K562 (cell line): Measurements from ENCODE around the gene SLC16A6. TPM values are rescaled to one million over a fixed set of nuclear protein-coding genes. Genes with fewer than 3 reads are reported as not detected.

ENCODE experiments used
- ATAC-seq: fragments of 200-7000 bp; cut with Tn5 transposase; 3 replicates; pipeline ENCODE4 v1.9.1; 2020; ENCODE audit warnings: moderate library complexity
- BruUV-seq: library from RNA; stranded (reverse); fragments of 400-500 nt; replicated peaks from 2 replicates; lab custom pipeline; 2021; lab: Mats Ljungman, UMichigan
- CTCF ChIA-PET: fragments of 300-600 bp; formaldehyde crosslinking; extraction: SDS; loops from one replicate; lab custom pipeline; 2021; ENCODE audit warnings: low intra/inter-chr PET ratio; lab: Yijun Ruan, JAX
- POLR2A ChIA-PET: fragments of 300-600, 350-650 bp; sonication (Branson Sonifier 250); formaldehyde crosslinking; extraction: SDS; loops from one replicate; lab custom pipeline; 2021; ENCODE audit warnings: antibody characterized with exemption, inconsistent platforms; lab: Yijun Ruan, JAX
- DNase-seq, 4 experiments: peaks; one replicate each; pipeline versions ENCODE4 v3.0.0 to v3.0.0-alpha.2; 2011 to 2018; ENCODE audit warnings: low spot score in 3 of 4, mixed read lengths in 3 of 4; ENCODE audit errors: extremely low read depth in 1 of 4
- FAIRE-seq: peaks from 2 replicates; lab custom pipeline; 2011; peaks lifted over from hg19 to GRCh38; lab: Jason Lieb, UNC
- H2AFZ ChIP-seq: 2 replicates; pipeline ENCODE4 v1.6.0; 2011; ENCODE audit warnings: low read depth, low read length, control low read depth, inconsistent platforms
- H3K27ac ChIP-seq: fragments of 200-600 bp; 3 replicates; pipeline ENCODE4 v1.8.0; 2011; ENCODE audit warnings: low read depth, mild to moderate bottlenecking, control low read depth, inconsistent platforms, low read length, moderate library complexity, mixed read lengths; ENCODE audit errors: extremely low read depth
- H3K27me3 ChIP-seq, 2 experiments: fragments of 300-600 bp in 1 of 2; 2 replicates in 1 of 2; 3 replicates in 1 of 2; pipeline versions ENCODE4 v1.6.0 to v1.8.0; 2011; ENCODE audit warnings: inconsistent platforms in 2 of 2, low read length in 2 of 2, mild to moderate bottlenecking in 1 of 2, mixed read lengths in 1 of 2, moderate library complexity in 1 of 2; ENCODE audit not compliant: control insufficient read depth in 2 of 2, insufficient read depth in 2 of 2
- H3K36me3 ChIP-seq: fragments of 300-600 bp; 3 replicates; pipeline ENCODE4 v1.8.0; 2011; ENCODE audit warnings: mild to moderate bottlenecking, low read length, inconsistent platforms; ENCODE audit not compliant: control insufficient read depth, insufficient read depth
- H3K4me1 ChIP-seq, 2 experiments: fragments of 200-600 bp in 1 of 2; replicated peaks in 1 of 2; 2 replicates in 1 of 2; 3 replicates in 1 of 2; pipeline versions ENCODE4 v1.5.1 to v1.8.0; 2011; ENCODE audit warnings: inconsistent platforms in 2 of 2, low read length in 2 of 2, mild to moderate bottlenecking in 1 of 2, mixed read lengths in 1 of 2, moderate library complexity in 1 of 2; ENCODE audit not compliant: control insufficient read depth in 2 of 2, insufficient read depth in 2 of 2
- H3K4me2 ChIP-seq: 2 replicates; pipeline ENCODE4 v1.6.1; 2011; ENCODE audit warnings: low read length, control low read depth, inconsistent platforms, mixed read lengths; ENCODE audit not compliant: insufficient read depth
- H3K4me3 ChIP-seq: fragments of 200-600 bp; sonication (generic), shearing (Covaris generic); 2 replicates; pipeline ENCODE4 v1.5.1; 2016; ENCODE audit warnings: control low read depth, inconsistent platforms
- H3K79me2 ChIP-seq: fragments of 200-600 bp; 3 replicates; pipeline ENCODE4 v1.8.0; 2011; ENCODE audit warnings: low read length, inconsistent platforms; ENCODE audit not compliant: control insufficient read depth, insufficient read depth
- H3K9ac ChIP-seq, 2 experiments: 2 replicates each; pipeline versions ENCODE4 v1.6.0 to v1.6.1; 2011; ENCODE audit warnings: low read depth in 2 of 2, low read length in 2 of 2, control low read depth in 1 of 2, inconsistent platforms in 1 of 2, mild to moderate bottlenecking in 1 of 2, mixed read lengths in 1 of 2; ENCODE audit not compliant: insufficient read depth in 1 of 2
- H3K9me1 ChIP-seq: one replicate; pipeline ENCODE4 v1.6.0; 2011; ENCODE audit warnings: inconsistent platforms, mild to moderate bottlenecking, low read length, moderate library complexity; ENCODE audit not compliant: control insufficient read depth, insufficient read depth
- H3K9me3 ChIP-seq: replicated peaks from 2 replicates; pipeline ENCODE4 v1.5.1; 2011; ENCODE audit warnings: low read depth, low read length, inconsistent platforms; ENCODE audit not compliant: control insufficient read depth, insufficient read depth
- H4K20me1 ChIP-seq: replicated peaks from 2 replicates; pipeline ENCODE4 v1.6.1; 2011; ENCODE audit warnings: low read length, inconsistent platforms, mixed read lengths; ENCODE audit not compliant: control insufficient read depth, insufficient read depth
- ELF1 ChIP-seq: fragments of 200-800 bp; sonication (Bioruptor generic); IDR thresholded peaks from 2 replicates; pipeline ENCODE4 v1.6.1; 2016; ENCODE audit warnings: missing genetic modification characterization, missing compliant biosample characterization
- ETS2 ChIP-seq: IDR thresholded peaks from 2 replicates; pipeline ENCODE4 v1.6.1; 2016; ENCODE audit warnings: borderline replicate concordance, missing genetic modification characterization, mild to moderate bottlenecking, moderate library complexity, missing compliant biosample characterization; ENCODE audit not compliant: poor library complexity, severe bottlenecking
- FOSL1 ChIP-seq: fragments of 200-800 bp; sonication (Bioruptor generic); conservative IDR thresholded peaks from 2 replicates; pipeline ENCODE4 v1.6.1; 2016; ENCODE audit warnings: missing genetic modification characterization, missing compliant biosample characterization
- HMG20A ChIP-seq: fragments of 450-650 bp; formaldehyde crosslinking; conservative IDR thresholded peaks from 2 replicates; pipeline ENCODE4 v1.4.0; 2020; ENCODE audit warnings: mild to moderate bottlenecking, mixed read lengths
- HMGN3 ChIP-seq: IDR thresholded peaks from 2 replicates; pipeline ENCODE4 v1.6.1; 2011; ENCODE audit warnings: borderline replicate concordance, low read depth, mild to moderate bottlenecking, mixed read lengths, low read length; ENCODE audit not compliant: insufficient read length; ENCODE audit errors: extremely low read depth
- KAT8 ChIP-seq: fragments of 450-650 bp; IDR thresholded peaks from 2 replicates; pipeline ENCODE4 v1.6.1; 2016; ENCODE audit warnings: low read depth, mild to moderate bottlenecking
- KDM5B ChIP-seq: fragments of 200-600 bp; sonication (generic); IDR thresholded peaks from 2 replicates; pipeline ENCODE4 v1.6.1; 2012; ENCODE audit warnings: low read depth, mild to moderate bottlenecking, moderate library complexity, low read length, control low read depth, inconsistent platforms; ENCODE audit not compliant: insufficient replicate concordance
- MTA3 ChIP-seq: fragments of 450-650 bp; formaldehyde crosslinking; IDR thresholded peaks from 2 replicates; pipeline ENCODE4 v1.6.1; 2017; ENCODE audit warnings: mild to moderate bottlenecking, borderline replicate concordance
- OTX1 ChIP-seq: fragments of 450-650 bp; formaldehyde crosslinking; IDR thresholded peaks from 2 replicates; pipeline ENCODE4 v1.4.0; 2022; ENCODE audit warnings: mild to moderate bottlenecking
- PURB ChIP-seq: sonication (generic); formaldehyde crosslinking; IDR thresholded peaks from 2 replicates; pipeline ENCODE4 v1.9.0; 2021; ENCODE audit warnings: low read depth, mild to moderate bottlenecking, missing genetic modification reagents
- SAFB2 ChIP-seq: fragments of 200-400 bp; formaldehyde crosslinking; IDR thresholded peaks from 2 replicates; pipeline ENCODE4 v1.6.1; 2018; ENCODE audit warnings: borderline replicate concordance, low read length, low read depth, moderate library complexity; ENCODE audit not compliant: severe bottlenecking
- TBP ChIP-seq: optimal IDR thresholded peaks from 2 replicates; pipeline ENCODE3; 2011; ENCODE audit warnings: low read depth, low read length, improper control_type of control experiment
- YY1 ChIP-seq, 3 experiments: IDR thresholded peaks; 2 replicates each; pipeline ENCODE4 v1.6.1; 2011; ENCODE audit warnings: low read length in 2 of 3, mild to moderate bottlenecking in 2 of 3, moderate library complexity in 2 of 3, borderline replicate concordance in 1 of 3, control low read depth in 1 of 3, low read depth in 1 of 3; ENCODE audit not compliant: insufficient read depth in 3 of 3, insufficient replicate concordance in 2 of 3, control insufficient read depth in 1 of 3, insufficient read length in 1 of 3; ENCODE audit errors: extremely low read depth in 1 of 3
- ZNF146 ChIP-seq: IDR thresholded peaks from one replicate; pipeline ENCODE4 v1.6.1; 2018; ENCODE audit warnings: missing compliant biosample characterization; ENCODE audit not compliant: unreplicated experiment
- ZNF23 ChIP-seq: fragments of 250-450 bp; sonication (Bioruptor Pico); IDR thresholded peaks from 2 replicates; pipeline ENCODE4 v1.4.0; 2020; ENCODE audit warnings: mild to moderate bottlenecking
- ZNF445 ChIP-seq: fragments of 250-450 bp; sonication (Bioruptor Pico); IDR thresholded peaks from 2 replicates; pipeline ENCODE4 v1.4.0; 2020; ENCODE audit warnings: low read depth, mild to moderate bottlenecking, moderate library complexity
- WGBS: fragments of 100-300 bp; shearing (Covaris generic); methylation state at CpG from one replicate; pipeline ENCODE4 v1.1.6; 2016; ENCODE audit warnings: low coverage, mixed read lengths; ENCODE audit not compliant: insufficient coverage; ENCODE audit errors: missing lambda C conversion rate; 5-methylcytosine and 5-hydroxymethylcytosine counted together
- in situ Hi-C: fragments of 300-500 bp; cut with MboI; formaldehyde crosslinking; loops from 4 replicates; pipeline ENCODE4 v1.15.0; 2018; ENCODE audit warnings: inconsistent platforms, mixed read lengths
- intact Hi-C: fragments of 100-400 bp; cut with micrococcal nuclease; formaldehyde crosslinking; loops from 2 replicates; pipeline ENCODE4 v1.14.2; 2022
- polyA plus RNA-seq, 8 experiments: library from polyadenylated mRNA; depleted of rRNA in 4 of 8; stranded (reverse) in 5 of 8; unstranded in 3 of 8; fragments of >200 nt; fragmentation: Nextera tagmentation in 2 of 8; fragmentation: Illumina TruSeq in 1 of 8; extraction: Ambion mirVana in 2 of 8; extraction: Trizol in 1 of 8; gene quantifications; 2 replicates each; pipeline versions ENCODE4 v1.2.1 to v1.2.3, GENCODE V29; 2011 to 2014; ENCODE audit warnings: inconsistent platforms in 1 of 8, missing spikeins in 1 of 8
- total RNA-seq, 7 experiments: library from RNA; depleted of rRNA in 6 of 7; stranded (reverse); fragments of >200 nt in 6 of 7; fragmentation: Illumina TruSeq in 2 of 7; extraction: Trizol in 2 of 7; gene quantifications; 2 replicates each; pipeline versions ENCODE4 v1.2.1 to v1.2.3, GENCODE V29; 2011 to 2021; ENCODE audit warnings: low replicate concordance in 1 of 7
- TF ChIP-seq, protein P1 (sequence below), 3 experiments: IDR thresholded peaks in 2 of 3; conservative IDR thresholded peaks in 1 of 3; 2 replicates each; pipeline ENCODE4 v1.5.1; 2011 to 2012; ENCODE audit warnings: low read length in 3 of 3, mild to moderate bottlenecking in 3 of 3, control low read depth in 2 of 3, improper control_type of control experiment in 1 of 3, inconsistent platforms in 1 of 3, low read depth in 1 of 3, mixed read lengths in 1 of 3, moderate library complexity in 1 of 3; ENCODE audit not compliant: insufficient read depth in 2 of 3
- TF ChIP-seq, protein P2 (sequence below): IDR thresholded peaks from 2 replicates; pipeline ENCODE4 v1.6.1; 2014; ENCODE audit warnings: antibody characterized with exemption

The SLC16A6 gene
- total and polyA plus RNA-seq, 9 of the 15 experiments (the other 6 are each of a cell fraction or from before 2014, with no cell fraction given), result 0.05 to 0.31 (median 0.15) TPM

DNA sequence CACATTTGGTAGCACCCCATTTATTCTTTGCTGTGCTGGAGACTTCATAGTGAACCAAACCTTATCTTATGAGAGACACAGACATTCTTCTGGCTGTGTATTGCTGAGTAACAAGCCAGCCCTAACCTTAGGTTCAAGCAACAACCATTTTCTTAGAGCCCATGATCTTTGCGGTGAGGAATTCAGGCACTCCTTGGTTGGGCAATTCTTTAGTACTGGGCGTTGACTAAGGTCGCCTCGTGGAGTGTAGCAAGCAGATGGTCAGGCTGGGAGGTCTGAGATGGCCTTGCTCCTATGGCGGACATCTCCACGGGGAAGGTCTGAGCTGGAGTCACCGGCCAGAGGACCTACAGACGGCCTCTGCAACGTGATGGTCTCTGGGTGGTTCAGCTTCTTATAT is 43.5 kb upstream of the SLC16A6 start:
- Histone ChIP-seq H2AFZ (no peak overlapping the region), H3K4me2 (no peak overlapping the region), H3K9me3 (no peaks in the 10 kb centered on the region; the same call in 1 of the 2 replicates), H3K4me3 (no peak overlapping the region), H3K79me2 (no peaks in the 10 kb centered on the region), H3K27me3 (peaks cover 13 to 32% of the 10 kb centered on the region in 2 experiments; a peak in 4 of 5 replicates), H4K20me1 (no peaks in the 10 kb centered on the region), H3K4me1 (no peaks in the 10 kb centered on the region), H3K27ac (no peak overlapping the region), H3K9me1 (no peaks in the 10 kb centered on the region), H3K9ac (no peak overlapping the region), H3K36me3 (no peaks in the 10 kb centered on the region)
- FAIRE-seq (no peak), ATAC-seq (no peak), DNase-seq (no peak)
- in situ Hi-C loops, result no loop called here
- WGBS, result 0% methylated on average over 9 of the region's 9 CpGs
- BruUV-seq, result no TSS peak
- CTCF ChIA-PET, result no interaction called here
- intact Hi-C loops, result no loop called here
- POLR2A ChIA-PET, result interaction anchor here (1.1 kb wide), 1 partner anchor 13 kb away, joined by 3 read pairs; no protein-coding TSS in a partner anchor
- no peak for TF ChIP-seq SAFB2
- no peak for TF ChIP-seq HMG20A (CRISPR knock-in tag)
- TF ChIP-seq ZNF23, result no peak
- TF ChIP-seq, protein P1, sequence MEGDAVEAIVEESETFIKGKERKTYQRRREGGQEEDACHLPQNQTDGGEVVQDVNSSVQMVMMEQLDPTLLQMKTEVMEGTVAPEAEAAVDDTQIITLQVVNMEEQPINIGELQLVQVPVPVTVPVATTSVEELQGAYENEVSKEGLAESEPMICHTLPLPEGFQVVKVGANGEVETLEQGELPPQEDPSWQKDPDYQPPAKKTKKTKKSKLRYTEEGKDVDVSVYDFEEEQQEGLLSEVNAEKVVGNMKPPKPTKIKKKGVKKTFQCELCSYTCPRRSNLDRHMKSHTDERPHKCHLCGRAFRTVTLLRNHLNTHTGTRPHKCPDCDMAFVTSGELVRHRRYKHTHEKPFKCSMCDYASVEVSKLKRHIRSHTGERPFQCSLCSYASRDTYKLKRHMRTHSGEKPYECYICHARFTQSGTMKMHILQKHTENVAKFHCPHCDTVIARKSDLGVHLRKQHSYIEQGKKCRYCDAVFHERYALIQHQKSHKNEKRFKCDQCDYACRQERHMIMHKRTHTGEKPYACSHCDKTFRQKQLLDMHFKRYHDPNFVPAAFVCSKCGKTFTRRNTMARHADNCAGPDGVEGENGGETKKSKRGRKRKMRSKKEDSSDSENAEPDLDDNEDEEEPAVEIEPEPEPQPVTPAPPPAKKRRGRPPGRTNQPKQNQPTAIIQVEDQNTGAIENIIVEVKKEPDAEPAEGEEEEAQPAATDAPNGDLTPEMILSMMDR (IDR thresholded peaks at IDR 0.05 in 2 of 3, conservative IDR thresholded peaks at IDR 0.05 in 1 of 3; ENCODE audit: insufficient read depth in 2 of 3, low read depth in 1 of 3, low read length in 3 of 3), result no peak
- no peak for TF ChIP-seq KDM5B
- TF ChIP-seq TBP, result no peak
- TF ChIP-seq MTA3, result no peak
- TF ChIP-seq FOSL1 (tag), result no peak
- no peak for TF ChIP-seq ELF1 (tag)
- TF ChIP-seq, protein P2, sequence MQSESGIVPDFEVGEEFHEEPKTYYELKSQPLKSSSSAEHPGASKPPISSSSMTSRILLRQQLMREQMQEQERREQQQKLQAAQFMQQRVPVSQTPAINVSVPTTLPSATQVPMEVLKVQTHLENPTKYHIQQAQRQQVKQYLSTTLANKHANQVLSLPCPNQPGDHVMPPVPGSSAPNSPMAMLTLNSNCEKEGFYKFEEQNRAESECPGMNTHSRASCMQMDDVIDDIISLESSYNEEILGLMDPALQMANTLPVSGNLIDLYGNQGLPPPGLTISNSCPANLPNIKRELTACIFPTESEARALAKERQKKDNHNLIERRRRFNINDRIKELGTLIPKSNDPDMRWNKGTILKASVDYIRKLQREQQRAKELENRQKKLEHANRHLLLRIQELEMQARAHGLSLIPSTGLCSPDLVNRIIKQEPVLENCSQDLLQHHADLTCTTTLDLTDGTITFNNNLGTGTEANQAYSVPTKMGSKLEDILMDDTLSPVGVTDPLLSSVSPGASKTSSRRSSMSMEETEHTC, result no peak
- no peak for TF ChIP-seq PURB (CRISPR knock-in tag)
- TF ChIP-seq ZNF146 (CRISPR knock-in tag), result no peak
- no peak for TF ChIP-seq OTX1 (CRISPR knock-in tag)
- no peak for TF ChIP-seq HMGN3
- TF ChIP-seq ZNF445 (CRISPR knock-in tag), result no peak
- TF ChIP-seq KAT8, result no peak
- no peak for TF ChIP-seq ETS2
- no peak for TF ChIP-seq YY1 (IDR thresholded peaks at IDR 0.05; ENCODE audit: borderline replicate concordance in 1 of 3, control insufficient read depth in 1 of 3, extremely low read depth in 1 of 3, insufficient read depth in 3 of 3, insufficient read length in 1 of 3, insufficient replicate concordance in 2 of 3, low read depth in 1 of 3, low read length in 2 of 3)
